HG02678 (cell line): Measurements from ENCODE around the gene ZDHHC7.

Experiments
- ATAC-seq: cut with Tn5 transposase; IDR thresholded peaks from one replicate; pipeline ENCODE4 v1.9.1; 2021; ENCODE audit warnings: mild to moderate bottlenecking, moderate library complexity; ENCODE audit not compliant: unreplicated experiment

Gene ZDHHC7

DNA sequence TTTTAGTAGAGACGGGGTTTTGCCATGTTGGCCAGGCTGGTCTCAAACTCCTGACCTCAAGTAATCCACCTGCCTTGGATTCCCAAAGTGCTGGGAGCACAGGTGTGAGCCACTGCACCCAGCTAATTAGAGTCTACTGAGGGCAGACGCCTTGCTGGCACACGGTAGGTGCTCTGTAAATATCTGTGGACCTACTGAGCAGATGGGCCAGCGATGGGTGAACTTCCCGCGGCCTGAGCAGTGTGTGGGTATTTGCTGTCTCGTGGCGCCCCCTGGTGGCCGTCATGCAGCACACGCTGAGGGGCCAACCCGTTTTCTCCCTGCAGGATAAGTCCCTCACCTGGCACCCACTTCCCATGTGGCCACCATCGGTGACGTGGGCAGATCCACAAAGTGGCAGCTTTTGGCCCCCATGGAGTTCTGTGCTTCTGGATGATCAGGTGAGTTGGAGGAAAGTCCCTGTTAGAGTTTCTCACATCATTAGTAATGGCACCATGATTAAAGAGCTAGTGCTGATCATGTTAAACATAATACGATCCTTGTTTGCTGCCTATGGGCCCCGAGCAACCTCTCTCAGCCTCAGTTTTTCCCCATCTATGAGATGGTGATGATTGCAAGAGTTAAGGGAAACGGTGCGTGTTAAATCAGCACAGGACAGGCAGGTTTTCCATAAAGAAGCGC is 40.7 kb downstream of the ZDHHC7 start:
- ATAC-seq: peak; percentile 70

DNA sequence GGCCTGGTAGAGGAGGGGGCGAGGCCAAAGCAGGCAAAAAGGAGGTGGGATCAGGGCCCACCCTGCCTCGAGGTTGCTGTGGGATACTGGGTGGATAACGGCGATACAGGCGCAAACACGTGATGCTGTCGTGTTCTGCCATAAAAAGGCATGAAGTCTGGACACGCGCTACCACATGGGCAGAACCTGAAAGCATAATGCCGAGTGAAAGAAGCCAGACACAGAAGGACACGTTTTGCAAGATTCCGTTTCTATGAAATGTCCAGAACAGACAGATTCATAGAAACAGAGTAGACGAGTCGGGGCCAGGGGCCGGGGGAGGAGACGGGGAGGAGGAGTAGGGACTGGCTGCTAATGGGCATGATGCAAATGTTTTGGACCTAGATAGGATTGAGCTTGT is 43.5 kb downstream of the ZDHHC7 start:
- no peak for ATAC-seq

DNA sequence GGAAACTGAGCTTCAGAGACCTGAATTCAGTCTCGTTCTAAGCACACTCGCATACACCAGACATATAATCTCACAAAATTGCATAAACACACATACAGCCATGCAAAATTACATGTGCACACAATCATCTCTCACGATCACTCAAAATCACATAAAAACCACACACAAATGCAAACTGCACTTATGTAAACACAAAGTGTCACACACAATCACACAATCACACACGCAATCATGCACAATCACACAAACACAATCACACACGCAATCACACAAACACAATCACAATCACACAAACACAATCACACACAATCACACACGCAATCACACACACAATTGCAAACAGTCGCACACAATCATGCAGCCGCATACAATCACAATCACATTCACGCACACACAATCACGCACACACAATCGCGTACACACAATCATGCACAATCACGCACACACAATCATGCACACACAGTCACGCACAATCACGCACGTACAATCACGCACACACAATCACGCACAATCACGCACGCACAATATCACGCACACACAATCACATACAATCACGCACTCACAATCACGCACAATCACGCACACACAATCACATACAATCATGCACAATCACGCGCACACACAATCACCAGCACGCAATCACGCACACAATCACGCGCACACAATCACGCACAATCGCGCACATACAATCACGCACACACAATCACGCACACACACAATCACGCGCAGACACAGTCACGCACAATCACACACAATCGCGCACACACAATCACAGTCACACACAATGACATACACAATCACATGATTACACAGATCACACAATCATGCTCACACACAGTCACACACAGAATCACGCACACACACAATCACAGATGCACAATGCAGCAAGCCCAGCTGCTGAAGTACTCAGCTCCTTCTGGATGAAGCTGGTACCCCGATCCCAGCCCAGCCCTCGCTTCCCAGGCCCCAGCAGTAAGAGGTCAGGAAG is 45.6 kb downstream of the ZDHHC7 start:
- ATAC-seq: no peak

DNA sequence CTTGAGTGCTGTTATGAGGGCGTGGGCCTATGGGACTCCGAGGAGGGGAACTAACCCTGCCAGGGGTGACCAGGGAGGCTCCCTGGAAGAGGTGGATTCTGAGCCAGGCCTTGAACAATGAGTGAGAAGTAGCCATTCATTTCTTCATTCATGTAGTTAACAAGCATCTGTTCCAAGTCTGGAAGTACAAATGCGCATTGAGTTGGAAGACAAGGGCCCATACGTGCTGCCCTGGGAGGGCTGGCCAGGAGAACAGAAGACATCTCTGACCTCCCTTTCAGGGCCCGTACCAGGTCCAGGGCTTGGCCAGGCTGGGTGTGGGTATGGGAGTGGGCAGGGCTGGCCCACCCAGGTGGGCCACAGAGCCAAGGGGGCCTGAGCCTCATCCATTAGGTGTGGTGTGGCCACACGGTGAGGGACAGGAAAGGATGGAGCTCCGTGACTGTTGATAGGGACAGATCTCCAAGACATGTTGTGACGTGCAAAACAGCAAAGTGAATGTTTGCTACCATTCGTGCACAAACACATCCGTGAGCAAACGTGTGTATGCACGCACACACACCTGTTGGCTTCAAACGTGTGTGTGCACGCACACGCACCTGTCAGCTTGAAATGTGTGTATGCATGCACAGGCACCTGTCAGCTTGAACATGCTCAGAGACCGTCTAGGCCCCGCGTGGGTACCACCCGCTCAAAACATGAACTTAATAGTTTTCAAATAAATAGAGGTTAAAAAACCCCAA is 46.8 kb downstream of the ZDHHC7 start:
- no peak for ATAC-seq

DNA sequence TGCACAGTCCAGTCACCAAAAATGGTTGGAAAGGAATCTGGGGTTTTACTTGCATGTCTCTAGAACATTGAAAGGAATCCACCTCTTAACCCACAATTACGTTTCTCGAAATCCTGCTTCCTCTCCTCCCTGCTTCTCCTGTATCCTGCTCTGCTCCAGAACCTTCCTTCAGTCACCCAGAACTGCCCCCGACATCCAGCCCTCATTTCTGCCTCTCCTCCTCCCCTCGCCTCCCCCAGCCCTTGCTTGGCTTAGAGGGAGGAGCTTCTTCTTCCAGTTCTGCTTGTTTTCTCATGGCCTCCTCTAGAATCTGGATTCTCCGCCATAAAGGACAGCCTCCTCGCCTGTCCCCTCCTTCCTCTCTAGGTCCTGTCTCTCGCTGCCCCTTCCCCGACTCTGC is 48.3 kb downstream of the ZDHHC7 start:
- ATAC-seq: no peak

DNA sequence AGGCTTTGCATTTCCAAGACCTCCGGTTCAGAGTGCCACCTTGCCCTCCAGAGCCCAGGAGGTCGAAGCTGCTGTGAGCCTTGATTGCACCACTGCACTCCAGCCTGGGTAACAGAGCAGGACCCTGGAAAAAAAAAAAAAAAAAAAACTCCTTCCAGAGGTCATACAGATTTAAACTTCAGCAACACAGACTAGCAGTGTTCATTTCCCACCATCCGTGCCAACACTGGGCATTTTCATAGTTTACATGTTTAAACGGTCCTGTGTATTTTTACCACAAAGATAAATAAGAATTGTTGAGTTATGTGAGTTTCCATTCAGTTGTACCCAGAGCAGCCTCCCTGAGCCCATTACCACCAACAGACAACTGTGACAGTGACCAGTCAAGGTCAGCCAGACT is 50.4 kb downstream of the ZDHHC7 start:
- no peak for ATAC-seq

DNA sequence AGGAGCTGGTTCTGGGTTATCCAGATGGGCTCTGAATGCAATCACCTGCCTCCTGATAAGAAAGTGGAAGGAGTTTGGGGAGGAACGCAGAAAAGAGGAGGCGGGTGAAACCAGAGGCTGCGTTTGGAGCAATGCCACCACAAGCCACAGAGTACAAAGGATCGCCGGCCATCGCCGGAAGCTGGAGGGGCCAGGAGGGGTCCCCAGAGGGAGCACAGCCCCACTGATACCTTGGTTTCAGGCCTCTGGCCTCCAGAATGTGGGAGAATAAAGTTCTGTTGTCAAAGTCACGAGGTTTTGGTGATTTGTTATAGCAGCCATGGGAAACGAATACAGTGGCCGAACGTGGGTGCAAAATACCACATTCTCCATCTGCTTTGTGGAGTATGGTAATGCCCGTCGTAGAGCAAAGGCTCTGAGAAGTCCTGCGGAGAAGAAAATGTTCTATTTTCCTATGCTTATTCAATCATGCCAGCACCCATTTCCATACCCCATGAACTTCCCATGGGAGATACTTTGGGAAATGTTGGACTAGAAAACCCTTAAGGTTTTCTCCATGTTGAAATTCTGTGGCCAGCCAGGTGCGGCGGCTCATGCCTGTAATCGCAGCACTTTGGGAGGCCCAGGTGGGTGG is 51.4 kb downstream of the ZDHHC7 start:
- ATAC-seq: no peak

DNA sequence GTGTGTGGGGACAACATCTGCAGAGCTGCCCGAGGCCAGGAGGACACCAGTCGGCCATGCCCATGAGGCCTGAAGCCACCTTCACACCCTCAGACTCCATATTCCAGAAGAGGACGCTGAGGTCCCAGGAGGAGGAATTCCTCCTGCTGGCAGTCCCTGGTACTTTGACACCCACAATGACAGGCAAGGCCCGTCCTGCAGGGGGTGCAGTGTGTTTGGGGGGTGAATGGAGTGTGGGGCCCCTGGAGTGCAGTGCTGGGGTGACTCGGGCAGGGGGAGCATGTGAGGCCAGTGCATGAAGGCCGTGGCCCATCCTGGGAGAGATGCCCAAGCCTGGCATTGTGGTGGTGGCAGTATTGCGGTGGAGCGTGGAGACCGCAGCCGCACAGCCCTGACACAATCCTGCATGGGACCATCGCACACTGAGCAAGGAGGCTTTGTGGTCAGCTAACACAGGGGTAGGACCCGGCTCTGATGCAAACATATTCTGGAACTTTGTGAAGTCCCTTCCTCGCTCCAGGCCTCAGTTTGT is 52.2 kb downstream of the ZDHHC7 start:
- no peak for ATAC-seq

DNA sequence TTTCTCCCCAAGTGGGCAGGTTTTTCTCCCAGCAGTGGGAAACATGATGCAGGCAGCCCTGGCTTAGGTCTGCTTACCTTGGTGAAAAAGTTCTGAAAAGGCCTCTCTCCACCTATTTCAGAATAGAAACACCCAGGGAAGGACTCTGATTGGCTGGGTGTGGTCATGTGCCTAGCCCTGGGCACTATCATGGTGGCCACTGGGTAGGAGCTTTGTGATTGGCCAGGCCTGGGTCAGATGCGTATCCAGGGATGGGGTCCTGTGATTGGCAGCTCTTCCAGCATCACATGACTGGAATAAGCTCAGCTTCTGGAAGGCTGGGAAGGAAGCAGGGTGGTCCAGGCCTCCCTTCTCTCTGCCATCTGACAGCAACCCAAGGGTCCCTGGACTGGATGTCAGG is 53.5 kb downstream of the ZDHHC7 start:
- no peak for ATAC-seq

DNA sequence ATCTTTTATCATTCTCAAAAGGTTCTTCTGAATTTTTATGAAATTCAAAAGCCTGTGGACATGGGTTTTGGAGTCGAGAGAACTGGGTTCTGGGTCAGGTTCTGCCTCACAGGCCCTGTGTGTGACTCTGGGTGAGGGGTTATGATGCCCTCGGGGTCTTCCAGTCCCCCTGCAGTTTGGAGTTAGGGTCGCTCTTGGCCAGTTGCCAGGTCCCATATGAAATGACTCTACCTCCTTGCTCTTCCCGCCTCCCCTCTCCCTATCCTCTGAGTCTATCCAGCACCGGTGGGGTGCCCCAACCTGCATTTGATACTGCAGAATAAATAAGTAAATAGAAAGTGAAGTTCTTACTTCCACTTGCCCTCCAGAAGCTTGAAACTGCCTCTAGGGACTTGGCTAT is 54.1 kb downstream of the ZDHHC7 start:
- ATAC-seq: no peak

DNA sequence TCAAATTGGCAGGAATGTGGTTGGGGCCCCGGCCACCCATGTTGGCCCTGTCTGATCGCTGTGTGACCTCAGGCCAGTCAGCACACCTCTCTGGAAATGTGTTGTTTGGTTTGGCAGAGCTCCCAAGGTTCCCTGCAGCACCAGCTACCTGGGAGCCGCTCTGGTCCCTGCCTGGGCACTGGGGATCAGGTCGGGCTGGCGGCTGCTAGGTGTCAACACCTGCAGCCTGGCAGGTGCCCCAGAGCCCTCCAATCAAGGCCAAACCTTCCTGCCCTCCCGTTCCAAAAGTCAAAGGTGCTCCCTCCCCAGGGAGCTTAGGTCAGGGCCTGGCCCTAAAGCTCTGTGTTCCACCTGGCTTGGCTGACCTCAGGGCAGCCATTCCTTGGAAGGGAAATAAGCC is 55.9 kb downstream of the ZDHHC7 start:
- ATAC-seq: no peak

DNA sequence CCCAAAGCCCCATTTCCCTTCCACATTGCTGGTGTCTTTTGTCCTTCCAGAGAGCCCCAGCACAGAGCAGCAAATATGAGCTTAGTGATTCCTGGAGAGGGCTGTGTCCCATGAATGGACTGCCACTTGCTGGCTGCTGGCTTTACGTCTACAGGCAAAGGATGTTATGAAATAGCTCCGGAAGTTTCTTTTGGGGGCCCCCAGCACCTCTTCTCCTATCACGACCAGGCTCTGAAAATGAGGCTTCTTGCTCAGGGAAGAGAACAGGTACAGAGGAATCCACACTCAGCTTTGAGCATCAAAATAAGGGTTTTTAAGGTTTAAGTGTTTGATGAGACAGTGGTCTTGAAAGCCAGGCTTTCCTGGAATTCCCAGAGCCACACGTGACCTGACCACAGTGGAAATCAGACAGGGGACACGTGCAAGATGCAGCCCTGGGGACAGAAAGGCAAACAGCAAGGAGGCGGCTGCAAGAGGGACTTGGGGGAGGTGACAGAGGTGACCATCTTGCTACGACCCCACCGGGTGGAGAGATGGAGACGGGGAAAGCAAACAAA is 58.1 kb downstream of the ZDHHC7 start:
- no peak for ATAC-seq

DNA sequence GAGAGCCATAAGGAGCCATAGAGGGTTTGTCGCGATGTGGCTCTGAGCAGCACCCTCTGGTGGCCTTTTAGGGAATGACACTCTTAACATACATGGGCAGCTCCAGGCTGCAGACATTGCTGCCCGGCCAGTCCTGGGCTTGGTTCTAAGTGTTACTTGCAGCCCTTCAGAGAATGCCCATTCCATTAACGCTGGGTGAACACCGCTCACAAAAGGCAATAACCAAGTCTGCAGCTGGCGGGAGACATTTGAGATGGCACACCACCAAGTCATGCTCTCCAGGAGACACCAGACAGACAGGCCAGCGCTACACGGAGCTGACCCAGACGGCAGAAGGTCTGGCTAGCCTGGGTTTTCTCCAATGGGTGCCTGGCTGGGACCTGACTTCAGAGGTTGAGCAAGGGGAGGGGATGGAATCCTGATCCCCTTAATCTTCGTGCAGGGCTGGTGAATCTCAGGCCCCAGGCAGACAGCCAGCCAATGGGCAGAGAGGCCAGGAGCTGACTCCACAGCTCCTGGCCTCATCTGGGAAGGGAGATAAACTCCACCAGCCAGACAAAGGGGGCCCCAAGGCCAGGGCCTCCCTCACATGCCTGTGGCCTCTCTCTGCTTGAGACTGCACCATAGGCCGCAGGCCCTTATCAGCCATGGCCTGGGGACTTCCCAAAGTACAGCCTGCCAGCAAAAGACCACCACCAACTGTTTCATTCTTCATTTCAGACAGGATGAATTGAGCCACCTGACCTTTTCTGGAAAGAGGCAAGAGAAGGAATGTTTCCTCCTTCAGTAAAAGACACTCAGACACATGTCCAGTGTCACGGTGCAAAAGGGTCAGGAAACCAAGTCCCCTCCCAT is 58.8 kb downstream of the ZDHHC7 start:
- ATAC-seq: peak; percentile 56

DNA sequence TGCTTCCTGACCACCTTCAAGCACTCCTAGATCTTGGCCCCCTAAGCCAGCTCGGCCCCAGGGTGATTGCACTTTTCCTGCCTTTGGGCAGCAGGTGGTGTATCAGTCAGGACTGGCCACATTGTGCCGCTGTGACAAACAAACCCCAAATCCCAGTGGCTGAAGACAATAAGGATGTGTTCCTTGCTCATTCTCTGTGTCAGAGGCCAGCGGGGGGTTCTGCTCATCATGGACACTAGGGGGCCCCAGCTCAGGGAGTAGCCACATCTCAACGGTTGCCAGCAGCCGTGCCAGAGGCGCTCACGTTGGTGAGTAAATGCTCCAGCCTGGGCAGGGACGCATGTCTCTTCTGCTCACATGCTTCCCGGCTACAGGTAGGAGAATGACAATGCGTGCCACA is 60.4 kb downstream of the ZDHHC7 start:
- ATAC-seq: no peak

DNA sequence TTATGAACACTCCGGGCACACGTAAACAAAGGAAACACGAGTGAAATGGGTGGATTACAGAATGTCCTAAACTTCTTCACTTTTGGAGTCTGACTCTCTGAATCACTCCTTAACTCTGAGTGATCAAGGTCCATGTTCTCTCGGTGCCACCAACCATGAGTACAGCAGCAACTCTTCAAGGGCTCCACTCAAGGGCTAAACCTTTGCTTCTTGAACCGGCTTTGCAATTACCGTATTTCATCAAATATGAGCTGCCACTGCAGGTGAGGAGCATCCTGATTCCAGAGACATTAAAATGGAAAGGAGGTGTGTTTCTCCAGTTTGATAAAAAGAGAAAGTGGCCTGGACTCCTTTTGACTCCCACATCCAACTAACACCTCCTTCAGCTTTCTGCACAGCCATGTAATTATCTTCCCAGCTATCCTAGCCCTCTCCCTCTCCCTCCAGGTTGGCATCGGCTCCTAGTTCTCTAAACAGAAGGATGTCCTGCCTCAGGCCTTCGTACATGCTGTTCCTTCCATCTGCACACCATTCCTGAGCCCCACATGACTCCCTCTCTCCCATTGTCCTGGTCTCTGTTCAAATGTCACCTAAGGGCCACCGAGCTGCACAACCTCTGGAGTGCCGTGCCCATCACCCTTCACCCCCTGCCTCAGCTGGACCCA is 61.4 kb downstream of the ZDHHC7 start:
- no peak for ATAC-seq

DNA sequence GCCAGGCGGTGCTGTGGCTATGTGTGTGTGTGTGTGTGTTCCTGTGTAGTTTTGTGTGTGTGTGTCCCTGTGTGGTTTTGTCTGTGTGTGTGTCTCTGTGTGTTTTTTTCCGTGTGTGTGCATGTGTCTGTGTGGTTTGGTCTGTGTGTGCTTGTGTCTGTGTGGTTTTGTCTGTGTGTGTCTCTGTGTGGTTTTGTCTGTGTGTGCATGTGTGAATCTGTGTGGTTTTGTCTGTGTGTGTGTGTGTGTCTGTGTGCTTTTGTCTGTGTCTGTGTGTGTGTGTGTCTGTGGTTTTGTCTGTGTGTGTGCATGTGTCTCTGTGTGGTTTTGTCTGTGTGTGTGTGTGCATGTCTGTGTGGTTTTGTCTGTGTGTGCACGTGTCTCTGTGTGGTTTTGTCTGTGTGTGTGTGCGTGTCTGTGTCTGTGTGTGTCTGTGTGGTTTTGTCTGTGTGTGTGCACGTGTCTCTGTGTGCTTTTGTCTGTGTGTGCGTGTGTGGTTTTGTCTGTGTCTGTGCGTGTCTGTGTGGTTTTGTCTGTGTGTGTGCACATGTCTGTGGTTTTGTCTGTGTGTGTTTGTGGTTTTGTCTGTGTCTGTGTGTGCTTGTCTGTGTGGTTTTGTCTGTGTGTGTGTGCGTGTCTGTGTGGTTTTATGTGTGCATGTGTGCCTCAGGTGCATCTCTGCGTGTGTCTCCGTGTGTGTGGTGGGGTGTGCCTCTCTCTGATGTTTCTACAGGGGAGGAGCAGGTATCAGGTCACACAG is 62.3 kb downstream of the ZDHHC7 start:
- ATAC-seq: no peak

DNA sequence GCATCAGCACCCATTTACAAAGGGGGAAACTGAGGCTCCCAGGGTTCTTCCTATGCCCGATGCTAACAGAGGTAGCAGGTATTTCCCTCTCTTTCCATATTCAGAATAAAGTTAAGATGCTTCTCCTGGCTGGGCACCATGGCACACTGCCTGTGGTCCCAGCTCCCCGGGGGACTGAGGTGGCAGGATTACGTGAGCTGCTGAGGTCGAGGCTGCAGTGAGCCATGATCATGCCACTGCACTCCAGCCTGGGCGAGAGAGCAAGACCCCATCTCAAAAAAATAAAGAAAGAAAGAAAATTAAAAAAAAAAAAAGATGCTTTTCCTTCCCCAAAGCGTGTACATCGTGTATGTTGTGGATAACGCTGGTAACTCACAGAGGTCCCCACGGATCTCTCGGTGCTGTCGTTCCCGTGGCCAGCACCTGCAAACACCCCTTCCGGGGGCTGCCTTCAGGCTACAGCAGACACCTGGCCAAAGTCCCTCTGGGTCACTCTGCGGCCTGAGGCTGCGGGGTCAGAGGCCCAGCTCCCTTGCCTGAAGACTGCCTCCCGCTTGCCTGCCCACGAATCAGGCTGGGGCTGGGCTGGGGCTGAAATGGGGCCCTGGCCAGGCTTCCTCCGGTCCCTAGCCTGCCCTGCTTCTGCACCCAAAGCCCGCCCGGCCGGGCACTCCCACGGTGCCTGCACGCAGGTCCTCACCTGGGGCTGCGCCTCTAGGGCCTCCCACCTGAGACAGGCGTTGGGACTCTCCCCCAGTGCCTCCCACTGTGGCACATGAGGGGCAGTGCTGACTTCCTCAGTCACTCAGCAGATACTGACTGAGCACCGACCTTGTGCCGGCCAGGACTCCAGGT is 63.1 kb downstream of the ZDHHC7 start:
- no peak for ATAC-seq
